Lung (tissue), 16 donors: ENCODE results near the gene CAPN6. TPM values are rescaled to one million over a fixed set of nuclear protein-coding genes. Genes with fewer than 3 reads are reported as not detected.

ENCODE experiments used
- ATAC-seq: fragments of 200-7000 bp; cut with Tn5 transposase; one replicate; pipeline ENCODE4 v1.9.1; 2020; ENCODE audit warnings: moderate number of reproducible peaks; ENCODE audit not compliant: insufficient read depth, low FRiP score
- DNase-seq, 3 donors: peaks; one replicate each; pipeline ENCODE4 v3.0.0-alpha.2; 2013 to 2017
- H3K27ac ChIP-seq, 2 donors: one replicate each; pipeline ENCODE4 v1.5.1; 2013; ENCODE audit warnings: mild to moderate bottlenecking in 2 of 2, moderate library complexity in 2 of 2, control low read depth in 1 of 2, inconsistent platforms in 1 of 2, low read depth in 1 of 2, low read length in 1 of 2
- H3K27me3 ChIP-seq, 3 donors: one replicate each; pipeline ENCODE4 v1.5.1; 2013; ENCODE audit warnings: low read length in 2 of 3; ENCODE audit not compliant: control insufficient read depth in 3 of 3, insufficient read depth in 3 of 3
- H3K36me3 ChIP-seq, 4 donors: one replicate each; pipeline ENCODE4 v1.5.1; 2013; ENCODE audit warnings: low read length in 4 of 4, mild to moderate bottlenecking in 1 of 4, moderate library complexity in 1 of 4; ENCODE audit not compliant: control insufficient read depth in 4 of 4, insufficient read depth in 4 of 4
- H3K4me1 ChIP-seq, 5 donors: one replicate each; pipeline ENCODE4 v1.5.1; 2013; ENCODE audit warnings: low read length in 5 of 5, mild to moderate bottlenecking in 2 of 5, moderate library complexity in 1 of 5; ENCODE audit not compliant: control insufficient read depth in 5 of 5, insufficient read depth in 5 of 5
- H3K4me3 ChIP-seq: one replicate; pipeline ENCODE4 v1.5.1; 2013; ENCODE audit warnings: mild to moderate bottlenecking, control low read depth, moderate library complexity
- H3K9ac ChIP-seq, 2 donors: one replicate each; pipeline ENCODE4 v1.5.1; 2013; ENCODE audit warnings: low read length in 2 of 2, control low read depth in 1 of 2; ENCODE audit not compliant: insufficient read depth in 1 of 2
- H3K9me3 ChIP-seq, 4 donors: one replicate each; pipeline ENCODE4 v1.5.1; 2013; ENCODE audit warnings: low read length in 3 of 4, mild to moderate bottlenecking in 1 of 4, moderate library complexity in 1 of 4; ENCODE audit not compliant: control insufficient read depth in 4 of 4, insufficient read depth in 3 of 4
- CTCF ChIP-seq: IDR thresholded peaks from 2 replicates; pipeline ENCODE4 v1.5.1; 2012; ENCODE audit warnings: mild to moderate bottlenecking; ENCODE audit errors: control extremely low read depth, extremely low read depth
- WGBS, 2 donors: extraction: QIAGEN DNeasy Blood & Tissue Kit; methylation state at CpG; one replicate each; pipeline ENCODE4 v1.1.7; 2013; 5-methylcytosine and 5-hydroxymethylcytosine counted together
- long read RNA-seq, 5 donors: transcript quantifications; one replicate each; lab custom pipeline, GENCODE V29; 2026
- polyA plus RNA-seq, 2 donors: library from polyadenylated mRNA; stranded (reverse); fragments of 200-250 nt; gene quantifications; one replicate each; pipeline ENCODE4 v1.2.1, GENCODE V29; 2013
- total RNA-seq, 2 donors: library from RNA; depleted of rRNA in 1 of 2; stranded (reverse); fragments of >200 nt in 1 of 2; gene quantifications; one replicate each; pipeline ENCODE4 v1.2.1, GENCODE V29; 2014 to 2021
- donor health status: control.
- donor health status: control.
- donor health status: Bipolar disorder and iron deficiency.
- donor health status: healthy.
- donor health status: DM: yes; HTN: yes; CAD: no.

CAPN6 gene, protein sequence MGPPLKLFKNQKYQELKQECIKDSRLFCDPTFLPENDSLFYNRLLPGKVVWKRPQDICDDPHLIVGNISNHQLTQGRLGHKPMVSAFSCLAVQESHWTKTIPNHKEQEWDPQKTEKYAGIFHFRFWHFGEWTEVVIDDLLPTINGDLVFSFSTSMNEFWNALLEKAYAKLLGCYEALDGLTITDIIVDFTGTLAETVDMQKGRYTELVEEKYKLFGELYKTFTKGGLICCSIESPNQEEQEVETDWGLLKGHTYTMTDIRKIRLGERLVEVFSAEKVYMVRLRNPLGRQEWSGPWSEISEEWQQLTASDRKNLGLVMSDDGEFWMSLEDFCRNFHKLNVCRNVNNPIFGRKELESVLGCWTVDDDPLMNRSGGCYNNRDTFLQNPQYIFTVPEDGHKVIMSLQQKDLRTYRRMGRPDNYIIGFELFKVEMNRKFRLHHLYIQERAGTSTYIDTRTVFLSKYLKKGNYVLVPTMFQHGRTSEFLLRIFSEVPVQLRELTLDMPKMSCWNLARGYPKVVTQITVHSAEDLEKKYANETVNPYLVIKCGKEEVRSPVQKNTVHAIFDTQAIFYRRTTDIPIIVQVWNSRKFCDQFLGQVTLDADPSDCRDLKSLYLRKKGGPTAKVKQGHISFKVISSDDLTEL
- total RNA-seq: 1 to 10 TPM in 1 of 2 donors, under 1 TPM in 1; 0.28 to 6.6 TPM
- polyA plus RNA-seq: under 1 TPM; 0.06 to 0.25 TPM
- long read RNA-seq, donor 1, partial matches to known transcripts: 0 of 4 reads
- long read RNA-seq, donor 1, other reads (novel, unspliced or antisense): 0 of 4 reads
- long read RNA-seq, donor 2, partial matches to known transcripts: 0 of 1 reads
- long read RNA-seq, donor 2, other reads (novel, unspliced or antisense): 0 of 1 reads
- long read RNA-seq, donor 3, partial matches to known transcripts: 0 of 1 reads
- long read RNA-seq, donor 3, other reads (novel, unspliced or antisense): 0 of 1 reads
- long read RNA-seq, donor 4, partial matches to known transcripts: 0 of 1 reads
- long read RNA-seq, donor 4, other reads (novel, unspliced or antisense): 0 of 1 reads
- long read RNA-seq, donor 5, partial matches to known transcripts: 0 of 2 reads
- long read RNA-seq, donor 5, other reads (novel, unspliced or antisense): 0 of 2 reads

DNA sequence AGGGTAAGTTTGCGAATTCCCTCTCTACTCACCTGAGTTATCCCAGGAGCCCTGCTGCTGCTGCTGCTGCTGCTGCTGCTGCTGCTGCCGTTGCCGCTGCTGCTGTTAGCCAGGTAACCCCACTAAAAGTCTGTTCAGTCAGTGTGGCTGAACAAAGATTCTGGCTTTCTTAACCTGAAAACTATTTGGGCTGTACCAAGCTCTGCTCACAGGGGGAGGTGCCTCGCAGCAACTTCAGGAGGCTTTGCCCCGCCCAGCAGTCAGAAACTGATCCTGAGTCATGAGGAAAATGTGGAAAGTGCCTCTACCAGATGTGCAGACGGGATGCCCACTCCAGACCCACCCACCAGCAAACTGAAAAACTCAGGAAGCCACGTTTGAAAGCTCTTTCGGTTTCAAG, at the start of gene CAPN6:
TSS of gene CAPN6 (minus strand) at position 145 of the 400 bp plus-strand sequence. CDS start 6,547 bp downstream, outside the sequence.
- 36 to 61% methylated on average over 8 of the region's 8 CpGs for WGBS, 2 donors
- Histone ChIP-seq H3K4me3 (no peak within 1 kb of the TSS), H3K9ac (no peak within 1 kb of the TSS), H3K9me3 (no peaks in the 10 kb centered on the region), H3K36me3 (no peaks in the 10 kb centered on the region), H3K27ac (no peak within 1 kb of the TSS), H3K27me3 (peaks cover 4 to 56% (median 33%) of the 10 kb centered on the region in 3 donors), H3K4me1 (no peaks in the 10 kb centered on the region)
- DNase-seq (peak; percentile 9 to 46 (median 29)), ATAC-seq (peak; percentile 58)
- TF ChIP-seq CTCF: no peak

GRCh38 chrX:111319451-111319850, 49.2 kb upstream of the CAPN6 start:
- TF ChIP-seq CTCF: no peak
- 55 to 71% methylated on average over 4 of the region's 4 CpGs for WGBS, 2 donors

DNA sequence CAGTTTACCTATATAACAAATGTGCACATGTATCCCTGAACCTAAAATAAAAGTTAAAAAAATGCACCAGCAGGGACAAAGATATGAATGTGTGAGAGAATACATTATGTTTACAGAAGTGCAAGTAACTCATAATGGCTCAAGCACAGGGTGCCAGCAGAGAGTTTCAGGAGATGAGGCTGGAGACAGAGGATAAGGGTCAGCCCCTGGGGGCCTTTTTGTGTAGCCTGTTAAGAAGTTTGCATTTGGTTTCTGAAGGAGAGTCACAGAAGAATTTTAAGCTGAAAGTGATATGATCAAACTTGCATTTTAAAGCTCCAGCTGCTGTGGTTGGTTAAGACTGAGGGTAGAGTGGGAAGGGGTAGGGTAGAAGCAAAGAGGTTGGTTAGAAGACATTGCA, 48.6 kb upstream of the CAPN6 start:
- no peak for DNase-seq
- Histone ChIP-seq H3K36me3 (no peaks in the 10 kb centered on the region), H3K9me3 (peaks cover 0 to 2% (median 0%) of the 10 kb centered on the region in 4 donors), H3K4me3 (no peak overlapping the region), H3K4me1 (no peaks in the 10 kb centered on the region), H3K9ac (no peak overlapping the region), H3K27ac (no peak overlapping the region), H3K27me3 (peaks cover 0 to 30% (median 7%) of the 10 kb centered on the region in 3 donors)
- no peak for ATAC-seq
- TF ChIP-seq CTCF: no peak

More at GRCh38 chrX:111319451-111319850, 49.2 kb upstream of the CAPN6 start:
- ATAC-seq (no peak), DNase-seq (no peak)
- H3K9ac ChIP-seq: no peak overlapping the region
- H3K36me3 ChIP-seq: no peaks in the 10 kb centered on the region
- no peak overlapping the region for H3K4me3 ChIP-seq
- H3K27me3 ChIP-seq: peaks cover 0 to 33% (median 7%) of the 10 kb centered on the region in 3 donors
- H3K27ac ChIP-seq: no peak overlapping the region
- H3K9me3 ChIP-seq: peaks cover 0 to 2% (median 0%) of the 10 kb centered on the region in 4 donors
- no peaks in the 10 kb centered on the region for H3K4me1 ChIP-seq
